Measurements from ENCODE around the gene NT5E.

GRCh38 chr6:85462673-85463072, 12.8 kb downstream of the NT5E start:
- TF ChIP-seq CTCF (IDR thresholded peaks at IDR 0.05; ENCODE audit: extremely low read depth in 1 of 2, insufficient read depth in 1 of 2, low read depth in 1 of 2, low read length in 2 of 2) = no peak
- TF ChIP-seq POLR2A (IDR thresholded peaks at IDR 0.05; ENCODE audit: low read depth, low read length) = no peak
- TF ChIP-seq EZH2 (IDR thresholded peaks at IDR 0.05; ENCODE audit: borderline replicate concordance, low read depth, low read length, severe bottlenecking) = no peak
- no peak for TF ChIP-seq POLR2AphosphoS5 (IDR thresholded peaks at IDR 0.05; ENCODE audit: insufficient read depth, low read depth, low read length)
- TF ChIP-seq JUN (IDR thresholded peaks at IDR 0.05; ENCODE audit: borderline replicate concordance, insufficient read depth, insufficient read length, low read depth) = no peak
